D341Med (cell line): ENCODE measurements around the gene MMS22L.

Experiments
- DNase-seq: peaks from one replicate; pipeline ENCODE4 v3.0.0; 2012; ENCODE audit warnings: low spot score

Gene MMS22L

GRCh38 chr6:97282726-97283617 is at the start of gene MMS22L:
TSS of gene MMS22L (minus strand) at chr6:97283216. CDS start at chr6:97282477, 739 bp downstream.
- peak; percentile 95 for DNase-seq

- DNase-seq = no peak
Measured at GRCh38 chr6:97322811-97323210, 39.8 kb upstream of the MMS22L start.

- no peak for DNase-seq
Measured at GRCh38 chr6:97322226-97322625, 39.2 kb upstream of the MMS22L start.

- DNase-seq = no peak
Measured at GRCh38 chr6:97316978-97317377, 34.0 kb upstream of the MMS22L start.

GRCh38 chr6:97312241-97312640 is 29.2 kb upstream of the MMS22L start:
- no peak for DNase-seq

- DNase-seq = no peak
Measured at GRCh38 chr6:97306544-97307320, 23.7 kb upstream of the MMS22L start.

- DNase-seq = no peak
Measured at GRCh38 chr6:97305414-97306066, 22.5 kb upstream of the MMS22L start.

GRCh38 chr6:97304701-97305100 is 21.7 kb upstream of the MMS22L start:
- DNase-seq = no peak

GRCh38 chr6:97294451-97294850 is 11.4 kb upstream of the MMS22L start:
- DNase-seq = no peak

GRCh38 chr6:97293198-97293696 is 10.2 kb upstream of the MMS22L start:
- no peak for DNase-seq

- DNase-seq = no peak
Measured at GRCh38 chr6:97292671-97293070, 9.7 kb upstream of the MMS22L start.

- no peak for DNase-seq
Measured at GRCh38 chr6:97291896-97292295, 8.9 kb upstream of the MMS22L start.

GRCh38 chr6:97289332-97289731 is 6.3 kb upstream of the MMS22L start:
- DNase-seq = no peak

- DNase-seq = no peak
Measured at GRCh38 chr6:97288188-97288587, 5.2 kb upstream of the MMS22L start.

- DNase-seq = peak; percentile 40
Measured at GRCh38 chr6:97282238-97282725, 734 bp downstream of the MMS22L start.

GRCh38 chr6:97280766-97281165 is 2.2 kb downstream of the MMS22L start:
- no peak for DNase-seq

GRCh38 chr6:97275804-97276203 is 7.2 kb downstream of the MMS22L start:
- no peak for DNase-seq

- no peak for DNase-seq
Measured at GRCh38 chr6:97269821-97270220, 13.2 kb downstream of the MMS22L start.

- DNase-seq = no peak
Measured at GRCh38 chr6:97262676-97263075, 20.3 kb downstream of the MMS22L start.

GRCh38 chr6:97246842-97247241 is 36.2 kb downstream of the MMS22L start:
- DNase-seq = no peak

- no peak for DNase-seq
Measured at GRCh38 chr6:97240222-97240621, 42.8 kb downstream of the MMS22L start.

GRCh38 chr6:97231911-97232310 is 51.1 kb downstream of the MMS22L start:
- DNase-seq = no peak
